Osteoblast (primary cell): ENCODE data around the gene TAS2R30. TPM values are rescaled to one million over a fixed set of nuclear protein-coding genes. Genes with fewer than 3 reads are reported as not detected.

Source experiments
- DNase-seq: peaks from one replicate; pipeline ENCODE4 v3.0.0; 2011; ENCODE audit warnings: low spot score, mixed read lengths; ENCODE audit not compliant: insufficient read length; ENCODE audit errors: missing footprints
- H2AFZ ChIP-seq: 2 replicates; pipeline ENCODE4 v1.6.0; 2011; ENCODE audit warnings: mild to moderate bottlenecking, low read length
- H3K27ac ChIP-seq: 2 replicates; pipeline ENCODE4 v1.5.1; 2011; ENCODE audit warnings: mild to moderate bottlenecking, low read depth, low read length, moderate library complexity
- H3K27me3 ChIP-seq: 2 replicates; pipeline ENCODE4 v1.6.0; 2012; ENCODE audit warnings: mild to moderate bottlenecking, control low read depth, inconsistent platforms, low read length, moderate library complexity; ENCODE audit not compliant: insufficient read depth
- H3K36me3 ChIP-seq: 2 replicates; pipeline ENCODE4 v1.5.1; 2011; ENCODE audit warnings: mild to moderate bottlenecking, low read length, control low read depth, moderate library complexity; ENCODE audit not compliant: insufficient read depth
- H3K4me1 ChIP-seq: 2 replicates; pipeline ENCODE4 v1.5.1; 2011; ENCODE audit warnings: mild to moderate bottlenecking, low read length, control low read depth, moderate library complexity; ENCODE audit not compliant: insufficient read depth
- H3K4me2 ChIP-seq: 2 replicates; pipeline ENCODE4 v1.6.0; 2011; ENCODE audit warnings: mild to moderate bottlenecking, low read length; ENCODE audit not compliant: insufficient read depth
- H3K4me3 ChIP-seq: fragments of 200-600 bp; sonication (generic); 3 replicates; pipeline ENCODE4 v1.5.1; 2012; ENCODE audit warnings: mild to moderate bottlenecking, low read length, inconsistent platforms; ENCODE audit not compliant: insufficient read depth
- H3K79me2 ChIP-seq: 2 replicates; pipeline ENCODE4 v1.6.0; 2012; ENCODE audit warnings: mild to moderate bottlenecking, low read length, control low read depth, inconsistent platforms; ENCODE audit not compliant: insufficient read depth
- H3K9me3 ChIP-seq: 2 replicates; pipeline ENCODE4 v1.5.1; 2011; ENCODE audit warnings: low read depth, low read length, control low read depth
- H4K20me1 ChIP-seq: 2 replicates; pipeline ENCODE4 v1.6.0; 2012; ENCODE audit warnings: mild to moderate bottlenecking, low read length, control low read depth; ENCODE audit not compliant: insufficient read depth
- total RNA-seq: library from RNA; depleted of rRNA; stranded (reverse); fragments of >200 nt; gene quantifications from 2 replicates; pipeline ENCODE4 v1.2.3, GENCODE V29; 2012
- TF ChIP-seq, protein P1 (sequence below): IDR thresholded peaks from 2 replicates; pipeline ENCODE4 v1.5.1; 2011; ENCODE audit warnings: mild to moderate bottlenecking, low read depth, low read length, moderate library complexity; ENCODE audit errors: extremely low read depth

Gene TAS2R30
- total RNA-seq, 1 donor = 8.3 TPM

DNA sequence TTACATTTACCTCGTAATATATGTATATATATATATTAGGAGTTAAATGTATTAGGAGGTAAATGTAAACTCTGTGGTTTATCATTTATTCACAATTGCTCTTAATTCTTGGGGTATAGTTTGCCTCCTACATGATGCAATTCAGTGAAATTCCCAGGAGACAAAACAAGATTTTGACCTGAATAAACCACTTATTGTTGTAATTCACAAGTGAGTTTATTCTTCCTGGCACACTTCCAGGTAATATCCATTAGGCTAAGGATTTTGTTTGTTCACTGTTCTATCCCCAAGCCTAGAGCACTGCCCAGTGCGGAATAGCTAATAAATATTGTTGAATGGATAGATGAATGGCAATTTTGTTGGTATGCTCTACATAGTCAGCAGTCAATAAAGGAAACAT lies 39.6 kb upstream of the TAS2R30 start:
- H2AFZ ChIP-seq = no peak overlapping the region
- peaks cover 15% of the 10 kb centered on the region for H3K4me1 ChIP-seq
- no peak for DNase-seq
- no peaks in the 10 kb centered on the region for H3K9me3 ChIP-seq
- TF ChIP-seq, protein P1, sequence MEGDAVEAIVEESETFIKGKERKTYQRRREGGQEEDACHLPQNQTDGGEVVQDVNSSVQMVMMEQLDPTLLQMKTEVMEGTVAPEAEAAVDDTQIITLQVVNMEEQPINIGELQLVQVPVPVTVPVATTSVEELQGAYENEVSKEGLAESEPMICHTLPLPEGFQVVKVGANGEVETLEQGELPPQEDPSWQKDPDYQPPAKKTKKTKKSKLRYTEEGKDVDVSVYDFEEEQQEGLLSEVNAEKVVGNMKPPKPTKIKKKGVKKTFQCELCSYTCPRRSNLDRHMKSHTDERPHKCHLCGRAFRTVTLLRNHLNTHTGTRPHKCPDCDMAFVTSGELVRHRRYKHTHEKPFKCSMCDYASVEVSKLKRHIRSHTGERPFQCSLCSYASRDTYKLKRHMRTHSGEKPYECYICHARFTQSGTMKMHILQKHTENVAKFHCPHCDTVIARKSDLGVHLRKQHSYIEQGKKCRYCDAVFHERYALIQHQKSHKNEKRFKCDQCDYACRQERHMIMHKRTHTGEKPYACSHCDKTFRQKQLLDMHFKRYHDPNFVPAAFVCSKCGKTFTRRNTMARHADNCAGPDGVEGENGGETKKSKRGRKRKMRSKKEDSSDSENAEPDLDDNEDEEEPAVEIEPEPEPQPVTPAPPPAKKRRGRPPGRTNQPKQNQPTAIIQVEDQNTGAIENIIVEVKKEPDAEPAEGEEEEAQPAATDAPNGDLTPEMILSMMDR = no peak
- no peak overlapping the region for H3K27ac ChIP-seq
- peaks cover 26% of the 10 kb centered on the region for H4K20me1 ChIP-seq
- peaks cover 78% of the 10 kb centered on the region for H3K79me2 ChIP-seq
- no peak overlapping the region for H3K4me3 ChIP-seq
- no peaks in the 10 kb centered on the region for H3K27me3 ChIP-seq
- no peak overlapping the region for H3K4me2 ChIP-seq
- no peaks in the 10 kb centered on the region for H3K36me3 ChIP-seq

DNA sequence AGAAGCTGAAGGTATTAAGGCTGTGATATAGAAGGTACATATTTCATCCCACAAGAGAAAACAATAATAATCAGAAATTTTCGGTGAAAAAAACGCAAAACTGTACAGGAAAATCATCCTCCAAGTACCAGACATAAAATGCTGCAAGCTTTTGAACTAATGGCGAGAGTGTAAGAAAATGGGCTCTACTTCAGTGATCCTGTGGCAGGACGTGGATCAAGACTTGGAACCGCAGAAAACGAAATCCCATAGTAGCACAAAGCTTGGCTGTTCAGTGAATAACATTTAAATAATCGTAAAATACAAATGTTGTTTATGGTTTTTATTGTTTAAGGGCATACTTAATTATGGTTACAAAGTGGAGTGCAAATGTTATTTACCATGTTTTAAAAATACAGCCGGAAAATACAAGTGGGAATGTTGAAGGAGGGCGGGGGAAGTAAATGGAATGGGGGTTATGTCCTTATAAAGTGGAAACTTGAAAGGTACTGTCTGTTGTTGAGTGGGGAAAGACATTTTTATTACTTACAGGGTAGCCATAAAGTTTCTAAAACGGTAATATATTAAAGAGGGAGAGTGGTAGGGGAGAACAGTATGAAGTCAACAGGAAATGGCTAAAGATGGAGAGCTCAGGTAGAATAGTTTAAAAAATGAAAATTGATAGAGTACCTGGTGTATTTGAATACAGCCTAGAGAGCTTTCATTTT lies 37.7 kb upstream of the TAS2R30 start:
- Histone ChIP-seq H3K36me3 (no peaks in the 10 kb centered on the region), H2AFZ (peak overlapping the region; percentile 95), H3K4me2 (peak overlapping the region; percentile 97), H4K20me1 (peaks cover 27% of the 10 kb centered on the region), H3K79me2 (peaks cover 89% of the 10 kb centered on the region), H3K4me3 (peak overlapping the region; percentile 93), H3K4me1 (peaks cover 18% of the 10 kb centered on the region), H3K9me3 (no peaks in the 10 kb centered on the region), H3K27ac (peak overlapping the region; percentile 91), H3K27me3 (no peaks in the 10 kb centered on the region)
- peak; percentile 27 for DNase-seq
- TF ChIP-seq, protein P1 = no peak

DNA sequence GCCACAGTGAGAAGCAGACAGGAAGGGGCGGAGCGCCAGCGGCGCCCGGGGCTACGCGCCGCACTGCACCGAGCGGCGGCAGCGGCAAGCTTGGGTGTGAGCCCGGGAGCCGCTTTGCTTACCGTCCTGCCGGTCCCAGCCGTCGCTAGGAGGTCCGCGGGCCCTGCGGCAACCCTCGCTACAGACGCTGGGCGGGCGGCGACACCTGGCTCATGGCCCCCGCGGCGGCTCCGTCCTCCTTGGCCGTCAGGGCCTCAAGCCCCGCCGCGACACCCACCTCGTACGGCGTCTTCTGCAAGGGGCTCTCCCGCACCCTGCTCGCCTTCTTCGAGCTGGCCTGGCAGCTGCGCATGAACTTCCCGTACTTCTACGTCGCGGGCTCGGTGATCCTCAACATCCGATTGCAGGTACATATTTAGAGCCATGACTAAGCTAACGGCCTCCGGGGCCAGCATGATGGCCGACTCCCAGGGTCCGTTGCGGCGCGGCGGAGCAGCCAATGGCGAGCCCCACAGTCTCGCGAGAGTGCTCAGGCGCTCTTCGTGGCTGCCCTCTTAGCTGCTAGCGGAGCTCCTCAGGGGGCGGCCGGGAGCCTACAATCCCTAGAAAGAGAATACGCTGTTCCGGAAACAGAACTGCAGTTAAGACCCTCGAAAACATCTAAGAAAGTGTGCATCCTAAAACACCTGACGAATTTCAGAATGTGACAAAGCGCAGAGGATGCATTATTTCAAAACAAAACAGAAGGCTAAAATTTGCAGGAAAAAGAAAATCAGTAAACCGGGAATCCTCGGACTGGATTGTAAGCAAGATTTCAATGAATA lies 36.9 kb upstream of the TAS2R30 start, which contains the start of gene SMIM10L1:
Gene SMIM10L1, plus strand, starts transcription at position 50 of the 824 bp plus-strand sequence. Its CDS starts 163 bp downstream, at position 213.
- DNase-seq = peak; percentile 96
- Histone ChIP-seq H3K79me2 (peaks cover 90% of the 10 kb centered on the region), H3K9me3 (no peaks in the 10 kb centered on the region), H3K27me3 (no peaks in the 10 kb centered on the region), H3K4me3 (peak within 1 kb of the TSS; percentile 93), H4K20me1 (peaks cover 34% of the 10 kb centered on the region), H3K4me2 (peak within 1 kb of the TSS; percentile 97), H3K4me1 (peaks cover 18% of the 10 kb centered on the region), H3K36me3 (no peaks in the 10 kb centered on the region), H2AFZ (peak within 1 kb of the TSS; percentile 95), H3K27ac (peak within 1 kb of the TSS; percentile 91)
- TF ChIP-seq, protein P1 = no peak

DNA sequence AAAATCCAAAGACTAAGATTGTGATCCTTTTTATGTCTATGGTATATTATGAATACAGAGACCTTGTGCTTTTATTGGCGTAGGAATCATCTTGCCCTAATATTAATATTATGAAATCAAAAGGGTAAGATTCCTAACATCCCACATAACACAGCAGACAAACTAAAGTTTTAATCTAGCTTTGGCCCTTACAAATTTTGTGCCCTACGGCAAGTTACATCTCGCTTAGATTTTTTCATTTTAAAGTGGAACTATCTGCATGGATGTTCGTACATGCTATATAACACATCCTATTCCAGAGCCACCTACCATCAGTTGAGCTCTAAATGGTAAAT lies 36.3 kb upstream of the TAS2R30 start:
- H3K9me3 ChIP-seq = no peaks in the 10 kb centered on the region
- DNase-seq = no peak
- peaks cover 18% of the 10 kb centered on the region for H3K4me1 ChIP-seq
- H3K27me3 ChIP-seq = no peaks in the 10 kb centered on the region
- TF ChIP-seq, protein P1 = no peak
- no peaks in the 10 kb centered on the region for H3K36me3 ChIP-seq
- H2AFZ ChIP-seq = peak overlapping the region; percentile 94
- peak overlapping the region; percentile 91 for H3K27ac ChIP-seq
- H3K79me2 ChIP-seq = peaks cover 91% of the 10 kb centered on the region
- H3K4me3 ChIP-seq = peak overlapping the region; percentile 93
- peaks cover 39% of the 10 kb centered on the region for H4K20me1 ChIP-seq
- H3K4me2 ChIP-seq = peak overlapping the region; percentile 97
